HG03135 (cell line): Measurements from ENCODE around the gene LBX2.

Experiments used
- ATAC-seq: cut with Tn5 transposase; IDR thresholded peaks from one replicate; pipeline ENCODE4 v1.9.1; 2021; ENCODE audit warnings: mild to moderate bottlenecking, moderate library complexity; ENCODE audit not compliant: unreplicated experiment

LBX2 gene

GRCh38 chr2:74499267-74499939, at the start of gene LBX2:
Gene LBX2 (minus strand): TSS chr2:74499603. CDS start chr2:74499537, 66 bp downstream.
- ATAC-seq, result no peak

GRCh38 chr2:74548285-74548899, 49.0 kb upstream of the LBX2 start:
- ATAC-seq, result no peak

GRCh38 chr2:74546004-74546403, 46.6 kb upstream of the LBX2 start:
- ATAC-seq, result no peak

GRCh38 chr2:74544634-74545033, 45.2 kb upstream of the LBX2 start:
- ATAC-seq, result no peak

GRCh38 chr2:74542978-74543377, 43.6 kb upstream of the LBX2 start:
- no peak for ATAC-seq

GRCh38 chr2:74540291-74540690, 40.9 kb upstream of the LBX2 start:
- no peak for ATAC-seq

GRCh38 chr2:74538881-74539339, 39.5 kb upstream of the LBX2 start:
- ATAC-seq, result no peak

GRCh38 chr2:74537140-74537539, 37.7 kb upstream of the LBX2 start:
- no peak for ATAC-seq

- ATAC-seq, result no peak
These were observed 37.0 kb upstream of the LBX2 start for GRCh38 chr2:74536166-74536950.

GRCh38 chr2:74535440-74535965, 36.1 kb upstream of the LBX2 start:
- no peak for ATAC-seq

GRCh38 chr2:74534411-74534810, 35.0 kb upstream of the LBX2 start:
- ATAC-seq, result no peak

GRCh38 chr2:74533464-74533863, 34.1 kb upstream of the LBX2 start:
- no peak for ATAC-seq

- ATAC-seq, result no peak
These were observed 32.8 kb upstream of the LBX2 start for GRCh38 chr2:74532222-74532621.

GRCh38 chr2:74531666-74532065, 32.3 kb upstream of the LBX2 start:
- ATAC-seq, result no peak

GRCh38 chr2:74530239-74531187, 31.1 kb upstream of the LBX2 start:
- peak; percentile 22 for ATAC-seq

- ATAC-seq, result peak; percentile 80
These were observed 30.2 kb upstream of the LBX2 start, which contains the start of the genes AUP1 and HTRA2 for GRCh38 chr2:74529357-74530238. Gene AUP1 (minus strand): TSS chr2:74529706. CDS start chr2:74529629, 77 bp downstream. Gene HTRA2 (plus strand): TSS chr2:74529933. CDS start chr2:74530007, 74 bp downstream.

GRCh38 chr2:74528600-74529356, 29.4 kb upstream of the LBX2 start:
- ATAC-seq, result peak; percentile 10

- ATAC-seq, result no peak
These were observed 28.3 kb upstream of the LBX2 start for GRCh38 chr2:74527741-74528140.
